Measurements from ENCODE around the gene SLTM. TPM values are rescaled to one million over a fixed set of nuclear protein-coding genes. Genes with fewer than 3 reads are reported as not detected.
"Not testable (repeated sequence)": the region's sequence is repeated elsewhere in the genome, so short reads cannot be mapped to it uniquely, and the experiment has no call there.

Gene SLTM
- total and polyA plus RNA-seq, 2 donors from 2014 or later: 30.5 to 93.5 TPM

- peaks cover 0 to 5% (median 3%) of the 10 kb centered on the region in 3 donors for H3K36me3 ChIP-seq (ENCODE audit: control insufficient read depth in 2 of 3, insufficient read depth in 3 of 3, low read length in 3 of 3)
- intact Hi-C loops (cut with DNase I): no loop called here
Measured at GRCh38 chr15:58923284-58923683, 10.2 kb downstream of the SLTM start.

GRCh38 chr15:58921267-58921790 lies 12.2 kb downstream of the SLTM start:
- no peak overlapping the region for H3K4me3 ChIP-seq (ENCODE audit: low read length in 3 of 3)
- no peak for DNase-seq
- H3K4me1 ChIP-seq (ENCODE audit: control insufficient read depth in 2 of 3, insufficient read depth in 2 of 3, low read depth in 1 of 3, low read length in 3 of 3): peaks cover 0 to 2% (median 0%) of the 10 kb centered on the region in 3 donors
- no peak for FAIRE-seq
- H3K36me3 ChIP-seq (ENCODE audit: control insufficient read depth in 2 of 3, insufficient read depth in 3 of 3, low read length in 3 of 3): peaks cover 0 to 5% (median 0%) of the 10 kb centered on the region in 3 donors
- H3K9me3 ChIP-seq (ENCODE audit: control insufficient read depth in 2 of 3, insufficient read depth in 1 of 3, low read length in 3 of 3): no peaks in the 10 kb centered on the region
- TF ChIP-seq CTCF (IDR thresholded peaks at IDR 0.05; ENCODE audit: borderline replicate concordance, extremely low read depth, insufficient read depth): no peak
- no peak overlapping the region for H3K27ac ChIP-seq (ENCODE audit: low read depth in 2 of 2, low read length in 2 of 2)
- no peak overlapping the region for H3K9ac ChIP-seq (ENCODE audit: low read length in 3 of 3)
- intact Hi-C loops (cut with DNase I): no loop called here
- no peaks in the 10 kb centered on the region for H3K27me3 ChIP-seq (ENCODE audit: control insufficient read depth, insufficient read depth, low read length)

More at GRCh38 chr15:58923284-58923683, 10.2 kb downstream of the SLTM start:
- FAIRE-seq (no peak), DNase-seq (no peak)
- Histone ChIP-seq H3K27ac (ENCODE audit: low read depth in 2 of 2, low read length in 2 of 2) (no peak overlapping the region), H3K9me3 (ENCODE audit: control insufficient read depth in 2 of 3, insufficient read depth in 1 of 3, low read length in 3 of 3) (no peaks in the 10 kb centered on the region), H3K4me1 (ENCODE audit: control insufficient read depth in 2 of 3, insufficient read depth in 2 of 3, low read depth in 1 of 3, low read length in 3 of 3) (peaks cover 0 to 2% (median 0%) of the 10 kb centered on the region in 3 donors), H3K9ac (ENCODE audit: low read length in 3 of 3) (no peak overlapping the region), H3K27me3 (ENCODE audit: control insufficient read depth, insufficient read depth, low read length) (no peaks in the 10 kb centered on the region), H3K4me3 (ENCODE audit: low read length in 3 of 3) (no peak overlapping the region)
- no peak for TF ChIP-seq CTCF (IDR thresholded peaks at IDR 0.05; ENCODE audit: borderline replicate concordance, extremely low read depth, insufficient read depth)

- H3K36me3 ChIP-seq (ENCODE audit: control insufficient read depth in 2 of 3, insufficient read depth in 3 of 3, low read length in 3 of 3); DNase-seq; H3K27ac ChIP-seq (ENCODE audit: low read depth in 2 of 2, low read length in 2 of 2); H3K27me3 ChIP-seq (ENCODE audit: control insufficient read depth, insufficient read depth, low read length); FAIRE-seq; intact Hi-C loops (cut with DNase I); H3K4me3 ChIP-seq (ENCODE audit: low read length in 3 of 3); H3K9ac ChIP-seq (ENCODE audit: low read length in 3 of 3); H3K4me1 ChIP-seq (ENCODE audit: control insufficient read depth in 2 of 3, insufficient read depth in 2 of 3, low read depth in 1 of 3, low read length in 3 of 3); H3K9me3 ChIP-seq (ENCODE audit: control insufficient read depth in 2 of 3, insufficient read depth in 1 of 3, low read length in 3 of 3): not testable (repeated sequence)
Measured at GRCh38 chr15:58920447-58920846, 13.0 kb downstream of the SLTM start.

GRCh38 chr15:58919232-58919631 lies 14.2 kb downstream of the SLTM start:
- intact Hi-C loops (cut with DNase I): no loop called here
- Histone ChIP-seq H3K4me1 (ENCODE audit: control insufficient read depth in 2 of 3, insufficient read depth in 2 of 3, low read depth in 1 of 3, low read length in 3 of 3) (peaks cover 0 to 4% (median 0%) of the 10 kb centered on the region in 3 donors), H3K27me3 (ENCODE audit: control insufficient read depth, insufficient read depth, low read length) (no peaks in the 10 kb centered on the region), H3K27ac (ENCODE audit: low read depth in 2 of 2, low read length in 2 of 2) (no peak overlapping the region), H3K4me3 (ENCODE audit: low read length in 3 of 3) (no peak overlapping the region), H3K36me3 (ENCODE audit: control insufficient read depth in 2 of 3, insufficient read depth in 3 of 3, low read length in 3 of 3) (peaks cover 0 to 4% (median 2%) of the 10 kb centered on the region in 3 donors), H3K9ac (ENCODE audit: low read length in 3 of 3) (no peak overlapping the region), H3K9me3 (ENCODE audit: control insufficient read depth in 2 of 3, insufficient read depth in 1 of 3, low read length in 3 of 3) (no peaks in the 10 kb centered on the region)
- no peak for DNase-seq
- FAIRE-seq: no peak
- TF ChIP-seq CTCF (IDR thresholded peaks at IDR 0.05; ENCODE audit: borderline replicate concordance, extremely low read depth, insufficient read depth): no peak
